NCI-H2196 (cell line): ENCODE data around the gene PDE4B.
"Not testable (repeated sequence)": the region's sequence is repeated elsewhere in the genome, so short reads cannot be mapped to it uniquely, and the experiment has no call there.

Experiments
- DNase-seq: peaks from one replicate; lab custom pipeline; 2025; ENCODE audit not compliant: unreplicated experiment; lab: John Stamatoyannopoulos, UW

PDE4B gene

GRCh38 chr1:65991694-65992093 lies 199.0 kb downstream of the PDE4B start:
- no peak for DNase-seq

DNA sequence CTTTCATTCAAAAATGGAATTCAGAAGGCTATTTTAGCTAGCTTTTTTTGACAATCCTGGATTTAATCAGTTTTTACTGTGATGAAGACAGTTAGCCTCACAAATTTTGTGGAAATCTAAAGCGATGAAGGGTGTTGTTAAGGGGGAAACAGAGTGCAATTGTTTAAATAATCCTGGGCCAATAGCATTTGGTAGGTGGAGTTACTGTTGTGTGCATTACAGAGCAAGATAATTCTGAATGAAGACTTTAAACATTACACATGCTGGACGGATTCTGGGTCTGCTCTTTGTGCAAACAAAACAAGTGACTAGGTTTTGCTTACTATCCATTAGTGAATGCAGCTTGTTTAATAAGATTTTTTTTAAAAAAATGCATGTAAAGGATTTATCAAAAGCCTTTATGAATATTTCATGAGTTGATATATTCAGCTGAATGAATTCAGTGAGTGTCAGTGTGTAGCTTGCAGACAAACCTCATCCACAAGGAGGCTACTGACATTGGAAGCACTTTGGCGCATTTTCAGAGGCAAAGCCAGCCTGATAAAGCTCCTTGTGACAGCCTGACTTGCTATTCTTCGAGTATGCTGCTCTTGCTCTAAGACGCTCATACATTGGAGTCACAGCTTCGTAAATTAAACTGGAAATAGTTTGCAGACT lies 199.6 kb downstream of the PDE4B start:
- DNase-seq, result no peak

GRCh38 chr1:65992831-65993271 lies 200.2 kb downstream of the PDE4B start:
- no peak for DNase-seq

DNA sequence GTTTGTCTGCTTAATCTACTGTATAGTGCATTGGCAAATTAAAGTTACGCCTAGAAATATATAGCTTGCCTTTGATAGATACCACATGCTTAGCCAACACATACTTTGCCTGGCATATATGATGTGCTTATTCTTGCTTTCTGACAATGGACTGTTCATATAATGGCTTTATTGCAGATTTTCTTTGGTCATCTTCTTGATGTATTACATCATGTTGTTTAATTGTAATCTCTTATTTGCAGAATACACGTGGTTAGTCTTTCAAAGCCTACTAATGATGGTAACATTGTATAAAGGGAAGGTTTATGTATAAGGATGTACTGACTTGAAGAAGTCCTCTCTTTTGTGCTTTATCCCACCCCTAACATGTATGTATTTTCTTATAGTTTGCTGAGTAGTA lies 201.5 kb downstream of the PDE4B start:
- DNase-seq, result no peak

DNA sequence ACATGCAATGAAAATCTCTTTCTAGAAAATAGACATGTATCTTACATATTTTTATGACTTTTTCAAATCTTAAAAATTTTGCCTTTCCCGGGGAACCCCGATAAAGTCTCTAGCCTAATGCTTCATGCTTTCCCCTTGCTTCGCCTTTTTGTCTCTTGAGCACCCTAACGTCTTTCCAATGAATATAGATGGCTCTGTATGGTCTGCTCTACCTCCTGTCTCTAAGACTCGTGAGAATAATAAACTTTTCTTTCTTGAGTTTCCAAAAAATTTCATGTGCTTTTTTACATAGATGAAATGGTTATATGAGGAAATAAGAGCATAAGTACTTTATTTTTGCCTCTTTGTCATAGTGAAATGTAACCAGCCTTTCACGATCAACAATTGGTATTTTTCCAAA lies 202.6 kb downstream of the PDE4B start:
- no peak for DNase-seq

- no peak for DNase-seq
Measured at GRCh38 chr1:65995928-65996327, 203.2 kb downstream of the PDE4B start.

GRCh38 chr1:65997693-65998092 lies 205.0 kb downstream of the PDE4B start:
- DNase-seq, result no peak

- DNase-seq, result no peak
Measured at GRCh38 chr1:65998763-65999583, 206.3 kb downstream of the PDE4B start.

DNA sequence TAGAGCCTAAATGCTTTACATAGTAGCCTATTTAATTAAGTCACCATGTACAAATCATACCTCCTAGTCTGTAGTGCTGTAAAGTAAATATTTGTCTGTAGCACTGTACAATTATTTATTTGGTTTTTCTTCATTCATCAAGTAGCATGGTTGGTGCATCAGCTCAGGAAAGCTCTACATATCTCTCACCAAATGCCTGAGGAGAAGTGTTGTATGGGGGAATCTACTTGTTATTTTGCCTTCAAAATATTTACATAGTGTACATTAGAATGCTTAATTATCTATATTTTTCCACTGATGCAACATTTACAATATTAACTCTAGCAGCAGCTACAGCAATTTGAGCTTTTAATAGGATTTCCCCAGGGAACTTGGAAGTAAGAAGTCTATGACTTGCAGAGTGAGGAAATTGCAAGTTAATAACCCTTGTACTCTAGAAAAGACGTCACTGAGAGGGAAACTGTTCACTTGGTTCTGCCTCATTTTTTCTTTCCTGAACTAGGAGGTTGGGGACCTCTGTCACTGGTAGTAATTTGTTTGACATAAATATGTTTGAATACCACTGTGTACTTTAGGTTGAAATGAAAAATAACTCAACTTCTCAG lies 207.4 kb downstream of the PDE4B start:
- no peak for DNase-seq

- DNase-seq, result no peak
Measured at GRCh38 chr1:66003690-66004089, 211.0 kb downstream of the PDE4B start.

DNA sequence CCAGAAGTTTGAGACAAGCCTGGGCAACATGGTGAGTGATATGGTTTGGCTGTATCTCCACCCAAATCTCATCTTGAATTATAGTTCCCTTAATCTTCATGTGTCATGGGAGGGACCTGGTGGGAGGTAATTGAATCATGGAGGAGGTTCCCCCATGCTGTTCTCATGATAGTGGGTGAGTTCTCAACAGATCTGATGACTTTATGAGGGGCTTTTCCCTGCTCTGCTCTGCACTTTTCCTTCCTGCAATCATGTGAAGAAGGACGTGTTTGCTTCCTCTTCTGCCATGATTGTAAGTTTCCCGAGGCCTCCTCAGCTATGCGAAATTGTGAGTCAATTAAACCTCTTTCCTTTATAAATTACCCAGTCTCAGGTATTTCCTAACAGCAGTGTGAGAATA lies 213.8 kb downstream of the PDE4B start:
- not testable (repeated sequence) for DNase-seq

- DNase-seq, result no peak
Measured at GRCh38 chr1:66012106-66012784, 219.6 kb downstream of the PDE4B start.

GRCh38 chr1:66013371-66013770 lies 220.7 kb downstream of the PDE4B start:
- DNase-seq, result no peak

- no peak for DNase-seq
Measured at GRCh38 chr1:66022904-66023620, 230.4 kb downstream of the PDE4B start.

- no peak for DNase-seq
Measured at GRCh38 chr1:66025188-66025587, 232.5 kb downstream of the PDE4B start.

- DNase-seq, result no peak
Measured at GRCh38 chr1:66028035-66028434, 235.3 kb downstream of the PDE4B start.

GRCh38 chr1:66033781-66034180 lies 241.1 kb downstream of the PDE4B start:
- DNase-seq, result no peak

GRCh38 chr1:66035616-66036245 lies 243.0 kb downstream of the PDE4B start:
- DNase-seq, result no peak

DNA sequence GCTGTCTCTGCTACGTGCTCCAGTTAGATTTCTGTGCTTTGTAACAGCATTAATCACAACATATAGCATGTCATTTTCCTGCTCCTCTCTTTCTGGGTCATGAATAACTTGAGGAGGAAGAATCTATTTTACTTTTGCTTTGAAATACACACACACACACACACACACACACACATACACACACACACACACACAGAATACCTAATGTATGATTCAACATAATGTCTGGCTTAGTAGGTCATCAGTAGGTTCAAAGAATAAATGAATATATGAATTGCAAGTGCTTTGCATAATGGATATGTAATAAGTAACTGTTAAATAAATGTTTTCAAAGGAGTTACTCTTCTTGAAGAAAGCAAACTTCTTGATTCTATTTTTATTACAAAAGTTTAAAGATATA lies 249.0 kb downstream of the PDE4B start:
- DNase-seq, result no peak

- DNase-seq, result no peak
Measured at GRCh38 chr1:66043186-66043585, 250.5 kb downstream of the PDE4B start.
